A549 (cell line): ENCODE results near the gene SNUPN. TPM values are rescaled to one million over a fixed set of nuclear protein-coding genes. Genes with fewer than 3 reads are reported as not detected.

ENCODE experiments used
- ATAC-seq, 2 experiments: fragments of 200-7000 bp in 1 of 2; fragments of >200 bp in 1 of 2; cut with Nextera tagmentation in 1 of 2; cut with Tn5 transposase in 1 of 2; 3 replicates each; pipeline versions ENCODE4 v1.8.0 to v1.9.1; 2018 to 2020; ENCODE audit warnings: mild to moderate bottlenecking in 1 of 2, moderate library complexity in 1 of 2
- CTCF ChIA-PET: fragments of 300-600 bp; sonication (Branson Sonifier 250); formaldehyde crosslinking; extraction: SDS; loops from one replicate; lab custom pipeline; 2021; ENCODE audit warnings: antibody characterized with exemption, inconsistent platforms; lab: Yijun Ruan, JAX
- POLR2A ChIA-PET: fragments of 350-600 bp; formaldehyde crosslinking; extraction: SDS; loops from one replicate; lab custom pipeline; 2021; ENCODE audit warnings: antibody characterized with exemption, inconsistent platforms; lab: Yijun Ruan, JAX
- DNase-seq, 2 experiments: peaks; one replicate each; pipeline versions ENCODE4 v3.0.0 to v3.0.0-alpha.2; 2011 to 2016; ENCODE audit warnings: low read depth in 1 of 2, low spot score in 1 of 2
- FAIRE-seq: peaks from 2 replicates; lab custom pipeline; 2011; peaks lifted over from hg19 to GRCh38; lab: Jason Lieb, UNC
- H3K27ac ChIP-seq, 2 experiments: fragments of >200 bp; sonication (Bioruptor Twin); formaldehyde crosslinking; 3 replicates each; pipeline ENCODE4 v1.5.1; 2016 to 2017
- H3K4me1 ChIP-seq: fragments of >200 bp; sonication (Bioruptor Twin); formaldehyde crosslinking; 3 replicates; pipeline ENCODE4 v1.6.1; 2016
- H3K4me2 ChIP-seq: fragments of >200 bp; sonication (Bioruptor Twin); formaldehyde crosslinking; 3 replicates; pipeline ENCODE4 v1.6.1; 2016
- H3K4me3 ChIP-seq: fragments of >200 bp; sonication (Bioruptor Twin); formaldehyde crosslinking; 3 replicates; pipeline ENCODE4 v1.5.1; 2016
- H3K9me3 ChIP-seq: fragments of >200 bp; sonication (Bioruptor Twin); formaldehyde crosslinking; 3 replicates; pipeline ENCODE4 v1.6.1; 2016
- CEBPB ChIP-seq, 2 experiments: fragments of >200 bp in 1 of 2; sonication (Bioruptor Twin) in 1 of 2; formaldehyde crosslinking in 1 of 2; IDR thresholded peaks; 2 replicates each; pipeline ENCODE4 v1.6.1; 2012 to 2016
- EHMT2 ChIP-seq: fragments of 200-600 bp; sonication (generic); IDR thresholded peaks from 2 replicates; pipeline ENCODE4 v1.6.1; 2016; ENCODE audit warnings: antibody characterized with exemption, low read depth, mild to moderate bottlenecking, moderate library complexity
- FOSB ChIP-seq: fragments of 250-450 bp; sonication (Bioruptor Pico); IDR thresholded peaks from 2 replicates; pipeline ENCODE4 v1.5.0; 2020; ENCODE audit warnings: mild to moderate bottlenecking, moderate library complexity
- HDAC2 ChIP-seq: fragments of 200-600 bp; sonication (generic); IDR thresholded peaks from 2 replicates; pipeline ENCODE4 v1.6.1; 2016
- HEYL ChIP-seq: fragments of 250-450 bp; sonication (Bioruptor Pico); IDR thresholded peaks from 2 replicates; pipeline ENCODE4 v1.8.0; 2021; ENCODE audit warnings: mild to moderate bottlenecking, moderate library complexity
- HOXA7 ChIP-seq: fragments of 250-450 bp; sonication (Bioruptor Pico); IDR thresholded peaks from 2 replicates; pipeline ENCODE4 v1.5.0; 2020; ENCODE audit warnings: mild to moderate bottlenecking, moderate library complexity
- MAFK ChIP-seq: fragments of 450-650 bp; IDR thresholded peaks from 2 replicates; pipeline ENCODE4 v1.6.1; 2014; ENCODE audit not compliant: partially characterized antibody
- MAX ChIP-seq: IDR thresholded peaks from 2 replicates; pipeline ENCODE4 v1.6.1; 2012
- MAZ ChIP-seq: fragments of 150-350 bp; IDR thresholded peaks from 2 replicates; pipeline ENCODE4 v1.6.1; 2014; ENCODE audit warnings: antibody characterized with exemption, low read depth, low read length, borderline replicate concordance
- POLR2A ChIP-seq: IDR thresholded peaks from 2 replicates; pipeline ENCODE4 v1.6.1; 2012; ENCODE audit warnings: mild to moderate bottlenecking, low read length
- POLR2AphosphoS2 ChIP-seq: conservative IDR thresholded peaks from 2 replicates; pipeline ENCODE4 v1.6.1; 2012; ENCODE audit warnings: low read length, improper control_type of control experiment, inconsistent platforms
- RAD21 ChIP-seq, 2 experiments: fragments of >200 bp in 1 of 2; sonication (Bioruptor Twin) in 1 of 2; formaldehyde crosslinking in 1 of 2; IDR thresholded peaks in 1 of 2; conservative IDR thresholded peaks in 1 of 2; 2 replicates in 1 of 2; 3 replicates in 1 of 2; pipeline ENCODE4 v1.6.1; 2012 to 2018; ENCODE audit warnings: inconsistent platforms in 1 of 2
- RARB ChIP-seq: fragments of 250-450 bp; sonication (Bioruptor Pico); IDR thresholded peaks from 2 replicates; pipeline ENCODE4 v1.8.0; 2021; ENCODE audit warnings: mild to moderate bottlenecking, moderate library complexity
- RCOR1 ChIP-seq: fragments of 150-350 bp; IDR thresholded peaks from 2 replicates; pipeline ENCODE4 v1.6.1; 2014; ENCODE audit warnings: antibody characterized with exemption, low read length, low read depth
- REST ChIP-seq: fragments of 200-600 bp; sonication (generic); IDR thresholded peaks from 2 replicates; pipeline ENCODE4 v1.6.1; 2016; ENCODE audit warnings: antibody characterized with exemption, mild to moderate bottlenecking, moderate library complexity
- SMC3 ChIP-seq: fragments of >200 bp; sonication (Bioruptor Twin); formaldehyde crosslinking; IDR thresholded peaks from 3 replicates; pipeline ENCODE4 v1.6.1; 2018; ENCODE audit warnings: inconsistent platforms
- SREBF2 ChIP-seq: fragments of 450-650 bp; IDR thresholded peaks from 2 replicates; pipeline ENCODE4 v1.6.1; 2014; ENCODE audit warnings: mild to moderate bottlenecking, moderate library complexity
- ZSCAN20 ChIP-seq: fragments of 250-450 bp; sonication (Bioruptor Pico); IDR thresholded peaks from 2 replicates; pipeline ENCODE4 v1.8.0; 2022; ENCODE audit warnings: mild to moderate bottlenecking, moderate library complexity
- WGBS: methylation state at CpG from one replicate; pipeline ENCODE4 v1.1.6; 2017; ENCODE audit errors: missing lambda C conversion rate; 5-methylcytosine and 5-hydroxymethylcytosine counted together
- polyA plus RNA-seq, 4 experiments: library from polyadenylated mRNA; depleted of rRNA in 3 of 4; stranded (reverse); fragments of >200 nt; fragmentation: RNase III in 1 of 4; extraction: RNeasy Plus Mini Kit Qiagen cat#74134 plus additional on column Dnase treatment in 1 of 4; gene quantifications; 2 replicates in 3 of 4; 3 replicates in 1 of 4; pipeline ENCODE4 v1.2.3, GENCODE V29; 2011 to 2017

The SNUPN gene
- polyA plus RNA-seq, 2 of the 4 experiments (the other 2 are of a cell fraction) = 29.2 to 38.5 TPM

GRCh38 chr15:75649045-75649761, 23.7 kb upstream of the SNUPN start:
- CTCF ChIA-PET = interaction anchor here (2.2 to 9.8 kb wide), 5 partner anchors 10 to 36 kb away, joined by 6 to 98 read pairs (median 27); partner anchors contain the start of gene IMP3

GRCh38 chr15:75648156-75649000, 22.9 kb upstream of the SNUPN start:
- Histone ChIP-seq H3K4me1 (peaks cover 41% of the 10 kb centered on the region), H3K4me3 (peak overlapping the region; percentile 75), H3K27ac (peak overlapping the region; percentile 91 to 94), H3K9me3 (no peaks in the 10 kb centered on the region), H3K4me2 (peak overlapping the region; percentile 90)
- ChIA-PET POLR2A (interaction anchor here (0.7 to 2.4 kb wide), 13 partner anchors 8 to 280 kb away, joined by 3 to 22 read pairs (median 5); partner anchors contain the start of genes IMP3, MAN2C1, SIN3A and SNUPN), CTCF (interaction anchor here (0.6 to 9.8 kb wide), 20 partner anchors 9 to 411 kb away, joined by 3 to 98 read pairs (median 7); partner anchors contain the start of genes IMP3 and MAN2C1)
- TF ChIP-seq HOXA7 (CRISPR knock-in tag) (no peak), FOSB (CRISPR knock-in tag) (no peak), CEBPB (IDR thresholded peaks at IDR 0.05) (no peak)
- ATAC-seq (peak; percentile 11 to 49; a peak in 5 of 6 replicates), FAIRE-seq (no peak), DNase-seq (peak in 1 of 2 experiments; percentile 48)
- 7% methylated on average over 32 of the region's 34 CpGs for WGBS

More at GRCh38 chr15:75649045-75649761, 23.7 kb upstream of the SNUPN start:
- no peaks in the 10 kb centered on the region for H3K9me3 ChIP-seq
- DNase-seq = no peak
- no peak for ATAC-seq
- POLR2A ChIA-PET = interaction anchor here (0.7 to 1.4 kb wide), 2 partner anchors 9 to 186 kb away, joined by 3 read pairs; no protein-coding TSS in a partner anchor
- no peak for FAIRE-seq
- no peak for TF ChIP-seq RARB (CRISPR knock-in tag)
- TF ChIP-seq HEYL (CRISPR knock-in tag) = no peak
- no peak for TF ChIP-seq HDAC2
- TF ChIP-seq REST = no peak
- TF ChIP-seq SMC3 = no peak
- TF ChIP-seq POLR2A = no peak
- no peak for TF ChIP-seq RAD21 (conservative IDR thresholded peaks at IDR 0.05 in 1 of 2, IDR thresholded peaks at IDR 0.05 in 1 of 2)
- TF ChIP-seq MAX = no peak
- TF ChIP-seq MAZ = no peak
- TF ChIP-seq EHMT2 = no peak
- TF ChIP-seq FOSB (CRISPR knock-in tag) = no peak
- no peak for TF ChIP-seq RCOR1
- no peak for TF ChIP-seq ZSCAN20 (CRISPR knock-in tag)
- no peak for TF ChIP-seq MAFK
- no peak for TF ChIP-seq SREBF2
- no peak for TF ChIP-seq POLR2AphosphoS2
- H3K4me1 ChIP-seq = peaks cover 41% of the 10 kb centered on the region
- WGBS = 95% methylated on average over 18 of the region's 19 CpGs
- H3K4me2 ChIP-seq = peak overlapping the region; percentile 90
- H3K4me3 ChIP-seq = no peak overlapping the region; the same call in 2 of the 3 replicates
- peak overlapping the region in 1 of 2 experiments; percentile 94; a peak in 3 of 6 replicates for H3K27ac ChIP-seq
